ENCODE measurements around the gene KLK13.

DNA sequence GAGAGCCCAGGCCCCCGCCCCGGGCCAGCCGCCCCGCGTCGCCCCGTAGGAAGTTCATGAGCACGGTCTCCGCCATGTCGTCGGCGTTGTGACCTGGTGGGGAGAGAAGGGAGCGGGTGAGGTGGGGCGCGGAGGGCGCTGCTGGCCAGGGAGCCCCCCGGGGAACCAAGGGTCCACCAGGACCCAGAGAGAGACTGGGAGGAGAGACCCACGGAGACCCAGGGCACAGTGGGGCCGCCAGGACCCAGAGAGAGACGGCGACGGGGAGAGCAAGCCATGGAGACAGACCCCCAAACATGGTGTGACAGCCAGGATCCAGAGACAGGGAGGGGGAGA, 34.1 kb upstream of the KLK13 start:
- TF ChIP-seq, protein P1, sequence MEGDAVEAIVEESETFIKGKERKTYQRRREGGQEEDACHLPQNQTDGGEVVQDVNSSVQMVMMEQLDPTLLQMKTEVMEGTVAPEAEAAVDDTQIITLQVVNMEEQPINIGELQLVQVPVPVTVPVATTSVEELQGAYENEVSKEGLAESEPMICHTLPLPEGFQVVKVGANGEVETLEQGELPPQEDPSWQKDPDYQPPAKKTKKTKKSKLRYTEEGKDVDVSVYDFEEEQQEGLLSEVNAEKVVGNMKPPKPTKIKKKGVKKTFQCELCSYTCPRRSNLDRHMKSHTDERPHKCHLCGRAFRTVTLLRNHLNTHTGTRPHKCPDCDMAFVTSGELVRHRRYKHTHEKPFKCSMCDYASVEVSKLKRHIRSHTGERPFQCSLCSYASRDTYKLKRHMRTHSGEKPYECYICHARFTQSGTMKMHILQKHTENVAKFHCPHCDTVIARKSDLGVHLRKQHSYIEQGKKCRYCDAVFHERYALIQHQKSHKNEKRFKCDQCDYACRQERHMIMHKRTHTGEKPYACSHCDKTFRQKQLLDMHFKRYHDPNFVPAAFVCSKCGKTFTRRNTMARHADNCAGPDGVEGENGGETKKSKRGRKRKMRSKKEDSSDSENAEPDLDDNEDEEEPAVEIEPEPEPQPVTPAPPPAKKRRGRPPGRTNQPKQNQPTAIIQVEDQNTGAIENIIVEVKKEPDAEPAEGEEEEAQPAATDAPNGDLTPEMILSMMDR (optimal IDR thresholded peaks at IDR 0.05 in 1 of 3, IDR thresholded peaks at IDR 0.05 in 1 of 3, conservative IDR thresholded peaks at IDR 0.05 in 1 of 3; ENCODE audit: extremely low read depth in 1 of 3, insufficient read depth in 2 of 3, low read length in 3 of 3): no peak
- no peak for TF ChIP-seq EZH2 (IDR thresholded peaks at IDR 0.05; ENCODE audit: low read length)

Data from keratinocyte (primary cell).